A673 (cell line): ENCODE measurements around the gene CA9.

Source experiments
- EZH2 ChIP-seq: fragments of 200-600 bp; sonication (generic); IDR thresholded peaks from 2 replicates; pipeline ENCODE4 v1.6.1; 2017; ENCODE audit warnings: borderline replicate concordance, low read depth, mild to moderate bottlenecking, mixed read lengths, antibody characterized with exemption, low read length; ENCODE audit not compliant: poor library complexity, severe bottlenecking
- TF ChIP-seq, protein P1 (sequence below): fragments of 300-800, 200-600 bp; sonication (generic); conservative IDR thresholded peaks from 2 replicates; pipeline ENCODE4 v1.5.1; 2017; ENCODE audit warnings: low read depth, mild to moderate bottlenecking, antibody characterized with exemption, low read length, moderate library complexity, mixed read lengths

GRCh38 chr9:35635730-35636129 is 38.0 kb upstream of the CA9 start:
- TF ChIP-seq, protein P1, sequence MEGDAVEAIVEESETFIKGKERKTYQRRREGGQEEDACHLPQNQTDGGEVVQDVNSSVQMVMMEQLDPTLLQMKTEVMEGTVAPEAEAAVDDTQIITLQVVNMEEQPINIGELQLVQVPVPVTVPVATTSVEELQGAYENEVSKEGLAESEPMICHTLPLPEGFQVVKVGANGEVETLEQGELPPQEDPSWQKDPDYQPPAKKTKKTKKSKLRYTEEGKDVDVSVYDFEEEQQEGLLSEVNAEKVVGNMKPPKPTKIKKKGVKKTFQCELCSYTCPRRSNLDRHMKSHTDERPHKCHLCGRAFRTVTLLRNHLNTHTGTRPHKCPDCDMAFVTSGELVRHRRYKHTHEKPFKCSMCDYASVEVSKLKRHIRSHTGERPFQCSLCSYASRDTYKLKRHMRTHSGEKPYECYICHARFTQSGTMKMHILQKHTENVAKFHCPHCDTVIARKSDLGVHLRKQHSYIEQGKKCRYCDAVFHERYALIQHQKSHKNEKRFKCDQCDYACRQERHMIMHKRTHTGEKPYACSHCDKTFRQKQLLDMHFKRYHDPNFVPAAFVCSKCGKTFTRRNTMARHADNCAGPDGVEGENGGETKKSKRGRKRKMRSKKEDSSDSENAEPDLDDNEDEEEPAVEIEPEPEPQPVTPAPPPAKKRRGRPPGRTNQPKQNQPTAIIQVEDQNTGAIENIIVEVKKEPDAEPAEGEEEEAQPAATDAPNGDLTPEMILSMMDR = no peak
- TF ChIP-seq EZH2 = no peak
